A673 (cell line): ENCODE measurements around the gene NOB1. TPM values are rescaled to one million over a fixed set of nuclear protein-coding genes. Genes with fewer than 3 reads are reported as not detected.

ENCODE experiments used
- BruUV-seq: library from RNA; stranded (reverse); fragments of 400-500 nt; replicated peaks from 2 replicates; lab custom pipeline; 2021; lab: Mats Ljungman, UMichigan
- CTCF ChIA-PET: fragments of 300-600 bp; sonication (Branson Sonifier 250); formaldehyde crosslinking; loops from one replicate; lab custom pipeline; 2022; ENCODE audit warnings: antibody characterized with exemption; lab: Charles Lee
- POLR2A ChIA-PET: fragments of 300-600 bp; sonication (Branson Sonifier 250); formaldehyde crosslinking; loops from one replicate; lab custom pipeline; 2022; ENCODE audit warnings: antibody characterized with exemption; ENCODE audit not compliant: low non-redundant PET; lab: Charles Lee
- DNase-seq: peaks from one replicate; pipeline ENCODE4 v3.0.0-alpha.2; 2015; ENCODE audit warnings: low spot score
- H3K27ac ChIP-seq: fragments of 200-600 bp; sonication (generic); 2 replicates; pipeline ENCODE4 v1.5.1; 2016; ENCODE audit warnings: mixed run types, low read depth, mild to moderate bottlenecking, mixed read lengths, antibody characterized with exemption, low read length; ENCODE audit not compliant: poor library complexity, severe bottlenecking
- H3K27me3 ChIP-seq: fragments of 200-600 bp; sonication (generic); replicated peaks from 2 replicates; pipeline ENCODE4 v1.6.1; 2017; ENCODE audit warnings: mixed run types, low read depth, mild to moderate bottlenecking, mixed read lengths, antibody characterized with exemption, low read length; ENCODE audit not compliant: insufficient read depth, poor library complexity
- H3K36me3 ChIP-seq: fragments of 200-600 bp; sonication (generic); 2 replicates; pipeline ENCODE4 v1.6.1; 2016; ENCODE audit warnings: mixed run types, mild to moderate bottlenecking, mixed read lengths, antibody characterized with exemption, low read length; ENCODE audit not compliant: insufficient read depth, poor library complexity, severe bottlenecking
- H3K4me1 ChIP-seq: fragments of 200-600 bp; sonication (generic); 2 replicates; pipeline ENCODE4 v1.6.1; 2017; ENCODE audit warnings: mixed run types, mild to moderate bottlenecking, mixed read lengths, antibody characterized with exemption, low read length; ENCODE audit not compliant: insufficient read depth, poor library complexity, severe bottlenecking
- H3K4me3 ChIP-seq: fragments of 200-600 bp; sonication (generic); 2 replicates; pipeline ENCODE4 v1.5.1; 2016; ENCODE audit warnings: low read depth, mixed run types, mild to moderate bottlenecking, mixed read lengths, low read length; ENCODE audit not compliant: poor library complexity, severe bottlenecking
- H3K9me3 ChIP-seq: fragments of 200-600 bp; sonication (generic); 2 replicates; pipeline ENCODE4 v1.6.1; 2016; ENCODE audit warnings: mixed run types, low read depth, mild to moderate bottlenecking, mixed read lengths, antibody characterized with exemption, low read length; ENCODE audit not compliant: poor library complexity, severe bottlenecking
- EZH2 ChIP-seq: fragments of 200-600 bp; sonication (generic); IDR thresholded peaks from 2 replicates; pipeline ENCODE4 v1.6.1; 2017; ENCODE audit warnings: borderline replicate concordance, low read depth, mild to moderate bottlenecking, mixed read lengths, antibody characterized with exemption, low read length; ENCODE audit not compliant: poor library complexity, severe bottlenecking
- intact Hi-C: fragments of 100-400 bp; cut with micrococcal nuclease; formaldehyde crosslinking; loops from one replicate; pipeline ENCODE4 v1.10.0; 2022; ENCODE audit not compliant: unreplicated experiment
- total RNA-seq: library from RNA; stranded (reverse); gene quantifications from 2 replicates; pipeline ENCODE4 v1.2.3, GENCODE V29; 2021
- TF ChIP-seq, protein P1 (sequence below): fragments of 300-800, 200-600 bp; sonication (generic); conservative IDR thresholded peaks from 2 replicates; pipeline ENCODE4 v1.5.1; 2017; ENCODE audit warnings: low read depth, mild to moderate bottlenecking, antibody characterized with exemption, low read length, moderate library complexity, mixed read lengths

NOB1 gene
- total RNA-seq, 1 experiment from 2014 or later = 93.3 TPM

DNA sequence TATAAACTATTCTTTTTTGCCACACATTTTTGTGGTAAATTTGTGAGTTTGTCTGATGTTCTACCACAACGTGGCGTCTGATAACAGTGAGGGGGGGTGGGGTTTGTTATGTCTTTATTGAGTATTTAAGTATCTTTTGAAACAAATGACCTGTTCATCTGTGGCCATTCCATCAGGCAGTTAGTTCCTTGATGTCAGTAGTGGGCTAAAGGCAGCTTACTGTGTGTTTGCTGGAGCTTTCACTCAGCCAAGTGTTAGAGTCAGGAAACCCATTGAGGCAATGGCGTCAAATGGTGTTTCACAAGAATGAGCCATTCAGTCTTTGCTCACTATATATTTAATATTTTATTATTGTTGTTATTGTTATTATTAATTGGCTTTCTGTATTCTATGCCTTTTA, 56.3 kb downstream of the NOB1 start:
- DNase-seq = no peak
- BruUV-seq = no TSS peak
- no peak for TF ChIP-seq EZH2
- TF ChIP-seq, protein P1, sequence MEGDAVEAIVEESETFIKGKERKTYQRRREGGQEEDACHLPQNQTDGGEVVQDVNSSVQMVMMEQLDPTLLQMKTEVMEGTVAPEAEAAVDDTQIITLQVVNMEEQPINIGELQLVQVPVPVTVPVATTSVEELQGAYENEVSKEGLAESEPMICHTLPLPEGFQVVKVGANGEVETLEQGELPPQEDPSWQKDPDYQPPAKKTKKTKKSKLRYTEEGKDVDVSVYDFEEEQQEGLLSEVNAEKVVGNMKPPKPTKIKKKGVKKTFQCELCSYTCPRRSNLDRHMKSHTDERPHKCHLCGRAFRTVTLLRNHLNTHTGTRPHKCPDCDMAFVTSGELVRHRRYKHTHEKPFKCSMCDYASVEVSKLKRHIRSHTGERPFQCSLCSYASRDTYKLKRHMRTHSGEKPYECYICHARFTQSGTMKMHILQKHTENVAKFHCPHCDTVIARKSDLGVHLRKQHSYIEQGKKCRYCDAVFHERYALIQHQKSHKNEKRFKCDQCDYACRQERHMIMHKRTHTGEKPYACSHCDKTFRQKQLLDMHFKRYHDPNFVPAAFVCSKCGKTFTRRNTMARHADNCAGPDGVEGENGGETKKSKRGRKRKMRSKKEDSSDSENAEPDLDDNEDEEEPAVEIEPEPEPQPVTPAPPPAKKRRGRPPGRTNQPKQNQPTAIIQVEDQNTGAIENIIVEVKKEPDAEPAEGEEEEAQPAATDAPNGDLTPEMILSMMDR = no peak
- H3K27ac ChIP-seq = no peak overlapping the region
- H3K4me3 ChIP-seq = no peak overlapping the region
- no peaks in the 10 kb centered on the region for H3K4me1 ChIP-seq
- intact Hi-C loops = no loop called here
- peaks cover 32% of the 10 kb centered on the region for H3K36me3 ChIP-seq
- POLR2A ChIA-PET = interaction anchor here (0.8 kb wide), 1 partner anchor 20 kb away, joined by 6 read pairs; no protein-coding TSS in a partner anchor
- CTCF ChIA-PET = no interaction called here
- no peaks in the 10 kb centered on the region for H3K9me3 ChIP-seq
- H3K27me3 ChIP-seq = no peaks in the 10 kb centered on the region

DNA sequence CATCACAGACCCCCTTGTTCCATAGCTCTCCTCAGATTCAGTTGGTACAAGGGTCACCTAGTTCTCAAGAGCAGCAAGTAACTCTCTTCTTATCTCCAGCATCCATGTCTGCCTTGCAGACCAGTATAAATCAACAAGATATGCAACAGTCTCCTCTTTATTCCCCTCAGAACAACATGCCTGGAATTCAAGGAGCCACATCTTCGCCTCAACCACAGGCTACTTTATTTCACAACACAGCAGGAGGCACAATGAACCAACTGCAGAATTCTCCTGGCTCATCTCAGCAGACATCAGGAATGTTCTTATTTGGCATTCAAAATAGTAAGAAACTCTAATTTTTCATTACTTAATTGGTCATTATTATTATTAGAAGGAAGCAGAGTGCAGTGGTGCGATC, 60.8 kb downstream of the NOB1 start:
- no peak for TF ChIP-seq EZH2
- TF ChIP-seq, protein P1 = no peak
- intact Hi-C loops = no loop called here
- ChIA-PET POLR2A (no interaction called here), CTCF (no interaction called here)
- H3K27me3 ChIP-seq = no peaks in the 10 kb centered on the region
- no peak overlapping the region for H3K27ac ChIP-seq
- DNase-seq = no peak
- no TSS peak for BruUV-seq
- no peak overlapping the region for H3K4me3 ChIP-seq
- H3K9me3 ChIP-seq = no peaks in the 10 kb centered on the region
- H3K36me3 ChIP-seq = peaks cover 50% of the 10 kb centered on the region
- no peaks in the 10 kb centered on the region for H3K4me1 ChIP-seq

DNA sequence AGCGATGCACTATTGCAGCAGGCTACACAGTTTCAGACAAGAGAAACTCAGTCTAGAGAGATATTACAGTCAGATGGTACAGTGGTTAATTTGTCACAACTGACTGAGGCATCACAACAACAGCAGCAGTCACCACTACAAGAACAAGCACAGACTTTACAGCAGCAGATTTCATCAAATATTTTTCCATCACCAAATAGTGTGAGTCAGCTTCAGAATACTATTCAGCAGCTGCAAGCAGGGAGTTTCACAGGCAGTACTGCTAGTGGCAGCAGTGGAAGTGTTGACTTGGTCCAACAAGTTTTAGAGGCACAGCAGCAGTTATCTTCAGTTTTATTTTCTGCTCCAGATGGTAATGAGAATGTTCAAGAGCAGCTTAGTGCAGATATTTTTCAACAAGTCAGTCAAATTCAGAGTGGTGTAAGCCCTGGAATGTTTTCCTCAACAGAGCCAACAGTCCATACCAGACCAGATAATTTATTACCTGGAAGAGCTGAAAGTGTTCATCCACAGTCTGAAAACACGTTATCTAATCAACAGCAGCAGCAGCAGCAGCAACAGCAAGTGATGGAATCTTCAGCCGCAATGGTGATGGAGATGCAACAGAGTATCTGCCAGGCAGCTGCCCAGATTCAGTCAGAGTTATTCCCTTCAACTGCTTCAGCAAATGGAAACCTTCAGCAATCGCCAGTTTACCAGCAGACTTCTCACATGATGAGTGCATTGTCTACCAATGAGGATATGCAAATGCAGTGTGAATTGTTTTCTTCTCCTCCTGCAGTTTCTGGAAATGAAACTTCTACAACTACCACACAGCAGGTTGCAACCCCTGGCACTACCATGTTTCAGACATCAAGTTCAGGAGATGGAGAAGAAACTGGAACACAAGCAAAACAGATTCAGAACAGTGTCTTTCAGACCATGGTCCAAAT, 62.5 kb downstream of the NOB1 start:
- Histone ChIP-seq H3K27ac (no peak overlapping the region), H3K27me3 (no peaks in the 10 kb centered on the region), H3K36me3 (peaks cover 48% of the 10 kb centered on the region), H3K4me3 (no peak overlapping the region), H3K9me3 (no peaks in the 10 kb centered on the region), H3K4me1 (no peaks in the 10 kb centered on the region)
- POLR2A ChIA-PET = no interaction called here
- TF ChIP-seq, protein P1 = no peak
- TF ChIP-seq EZH2 = no peak
- CTCF ChIA-PET = no interaction called here
- no peak for DNase-seq
- no TSS peak for BruUV-seq
- intact Hi-C loops = no loop called here

Other genes starting within 250 kb of the NOB1 start
- gene NFAT5, start 189.0 kb downstream of the NOB1 start, total RNA-seq = 32.0 and 34.8 TPM in 2 replicates
- gene NQO1, start 28.4 kb downstream of the NOB1 start, total RNA-seq = 46.9 and 61.7 TPM in 2 replicates
- 32.4 and 38.5 TPM in 2 replicates for gene WWP2, start 7.4 kb upstream of the NOB1 start, total RNA-seq
- gene CLEC18A, start 196.4 kb upstream of the NOB1 start, total RNA-seq = 6.1 and 7.6 TPM in 2 replicates